ENCODE measurements around the gene IRF7. TPM values are rescaled to one million over a fixed set of nuclear protein-coding genes. Genes with fewer than 3 reads are reported as not detected.

The IRF7 gene
- total and polyA plus RNA-seq, 9 donors: 0.28 to 59.1 (median 17.1) TPM

DNA sequence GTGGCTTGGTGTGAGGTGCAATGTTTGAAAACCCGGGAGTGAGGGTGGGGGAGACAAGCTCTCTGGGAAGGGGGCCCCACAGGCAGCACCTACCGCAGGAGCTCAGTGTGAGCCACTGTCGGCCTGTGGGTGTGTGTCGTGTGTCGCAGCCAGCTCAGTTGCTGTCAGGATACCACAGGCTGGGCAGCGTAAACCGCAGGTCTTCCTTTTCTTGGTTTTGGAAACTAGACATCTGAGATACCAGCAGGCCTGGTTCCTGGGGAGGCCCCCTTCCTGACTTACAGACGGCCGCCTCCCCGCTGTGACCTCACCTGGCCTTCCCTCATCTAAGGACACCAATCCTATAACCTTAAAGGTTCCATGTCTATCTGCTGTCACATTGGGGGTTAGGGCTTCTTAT is 19.4 kb downstream of the IRF7 start:
- no peaks in the 10 kb centered on the region for H3K27me3 ChIP-seq
- H3K9me3 ChIP-seq: no peaks in the 10 kb centered on the region
- no peak for DNase-seq
- 84 to 91% (median 86%) methylated on average over 10 of the region's 10 CpGs for WGBS, 3 donors
- TF ChIP-seq POLR2A (IDR thresholded peaks at IDR 0.05) (no peak), EP300 (IDR thresholded peaks at IDR 0.05) (no peak)
- TF ChIP-seq, protein P1, sequence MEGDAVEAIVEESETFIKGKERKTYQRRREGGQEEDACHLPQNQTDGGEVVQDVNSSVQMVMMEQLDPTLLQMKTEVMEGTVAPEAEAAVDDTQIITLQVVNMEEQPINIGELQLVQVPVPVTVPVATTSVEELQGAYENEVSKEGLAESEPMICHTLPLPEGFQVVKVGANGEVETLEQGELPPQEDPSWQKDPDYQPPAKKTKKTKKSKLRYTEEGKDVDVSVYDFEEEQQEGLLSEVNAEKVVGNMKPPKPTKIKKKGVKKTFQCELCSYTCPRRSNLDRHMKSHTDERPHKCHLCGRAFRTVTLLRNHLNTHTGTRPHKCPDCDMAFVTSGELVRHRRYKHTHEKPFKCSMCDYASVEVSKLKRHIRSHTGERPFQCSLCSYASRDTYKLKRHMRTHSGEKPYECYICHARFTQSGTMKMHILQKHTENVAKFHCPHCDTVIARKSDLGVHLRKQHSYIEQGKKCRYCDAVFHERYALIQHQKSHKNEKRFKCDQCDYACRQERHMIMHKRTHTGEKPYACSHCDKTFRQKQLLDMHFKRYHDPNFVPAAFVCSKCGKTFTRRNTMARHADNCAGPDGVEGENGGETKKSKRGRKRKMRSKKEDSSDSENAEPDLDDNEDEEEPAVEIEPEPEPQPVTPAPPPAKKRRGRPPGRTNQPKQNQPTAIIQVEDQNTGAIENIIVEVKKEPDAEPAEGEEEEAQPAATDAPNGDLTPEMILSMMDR (IDR thresholded peaks at IDR 0.05): no peak
- H3K36me3 ChIP-seq: no peaks in the 10 kb centered on the region
- no peak overlapping the region for H3K27ac ChIP-seq
- H3K4me1 ChIP-seq (ENCODE audit: insufficient read depth): no peaks in the 10 kb centered on the region
- H3K4me3 ChIP-seq: no peak overlapping the region
- intact Hi-C loops (cut with DNase I): no loop called here

DNA sequence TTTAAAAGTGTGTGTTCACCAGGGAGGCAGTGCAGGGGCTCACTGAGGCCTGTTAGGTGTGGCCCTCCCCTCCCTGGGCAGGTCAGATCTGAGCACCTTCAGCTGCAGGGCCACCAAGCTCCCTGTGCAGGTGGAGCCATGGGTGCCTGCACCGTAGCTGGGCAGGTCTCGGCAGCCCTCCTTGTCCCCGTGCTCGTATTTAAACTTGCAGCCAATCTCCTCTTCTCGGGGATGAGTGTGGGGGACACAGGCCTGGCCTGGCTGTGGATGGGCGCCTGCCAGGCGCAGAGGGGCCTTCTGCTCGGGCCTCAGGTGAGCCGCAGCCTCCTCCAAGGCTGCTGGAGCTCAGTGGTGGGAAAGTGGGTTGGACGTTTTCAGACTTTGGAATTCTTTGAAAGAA is 20.4 kb downstream of the IRF7 start:
- no peak for DNase-seq
- H3K36me3 ChIP-seq: no peaks in the 10 kb centered on the region
- WGBS, 3 donors: 87 to 89% (median 88%) methylated on average over 10 of the region's 10 CpGs

DNA sequence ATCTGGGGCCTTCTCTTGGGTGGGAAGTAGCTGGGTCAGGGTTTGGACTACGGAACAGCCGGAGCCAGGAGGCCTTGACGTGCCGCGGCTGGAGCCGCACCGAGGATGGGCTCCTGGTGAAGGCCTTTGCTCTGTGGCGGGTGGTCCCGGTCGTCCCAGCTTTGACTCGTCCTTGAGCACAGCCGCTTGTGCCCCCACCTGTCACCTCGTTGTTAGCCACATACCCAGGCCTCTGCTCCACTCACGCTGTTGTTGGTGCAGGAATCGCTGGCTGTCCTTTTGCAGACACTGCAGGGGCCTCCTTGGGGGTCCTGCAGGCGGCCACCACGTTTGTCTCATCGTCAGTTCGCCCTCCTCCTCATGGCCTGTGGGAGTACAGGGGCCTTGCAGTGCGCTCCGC is 22.4 kb downstream of the IRF7 start:
- TF ChIP-seq EP300 (IDR thresholded peaks at IDR 0.05) (no peak), POLR2A (IDR thresholded peaks at IDR 0.05) (no peak)
- TF ChIP-seq, protein P1 (IDR thresholded peaks at IDR 0.05): no peak
- WGBS, 3 donors: 78 to 84% (median 81%) methylated on average over 21 of the region's 21 CpGs
- no peak for DNase-seq
- Histone ChIP-seq H3K27ac (no peak overlapping the region), H3K9me3 (no peaks in the 10 kb centered on the region), H3K4me3 (no peak overlapping the region), H3K36me3 (no peaks in the 10 kb centered on the region), H3K4me1 (ENCODE audit: insufficient read depth) (no peaks in the 10 kb centered on the region), H3K27me3 (no peaks in the 10 kb centered on the region)
- intact Hi-C loops (cut with DNase I): no loop called here

More for the DNA sequence above, 20.4 kb downstream of the IRF7 start:
- intact Hi-C loops (cut with DNase I): no loop called here
- H3K27ac ChIP-seq: no peak overlapping the region
- no peak for TF ChIP-seq EP300 (IDR thresholded peaks at IDR 0.05)
- TF ChIP-seq, protein P1 (IDR thresholded peaks at IDR 0.05): no peak
- TF ChIP-seq POLR2A (IDR thresholded peaks at IDR 0.05): no peak
- no peak overlapping the region for H3K4me3 ChIP-seq
- H3K4me1 ChIP-seq (ENCODE audit: insufficient read depth): no peaks in the 10 kb centered on the region
- no peaks in the 10 kb centered on the region for H3K27me3 ChIP-seq
- H3K9me3 ChIP-seq: no peaks in the 10 kb centered on the region

DNA sequence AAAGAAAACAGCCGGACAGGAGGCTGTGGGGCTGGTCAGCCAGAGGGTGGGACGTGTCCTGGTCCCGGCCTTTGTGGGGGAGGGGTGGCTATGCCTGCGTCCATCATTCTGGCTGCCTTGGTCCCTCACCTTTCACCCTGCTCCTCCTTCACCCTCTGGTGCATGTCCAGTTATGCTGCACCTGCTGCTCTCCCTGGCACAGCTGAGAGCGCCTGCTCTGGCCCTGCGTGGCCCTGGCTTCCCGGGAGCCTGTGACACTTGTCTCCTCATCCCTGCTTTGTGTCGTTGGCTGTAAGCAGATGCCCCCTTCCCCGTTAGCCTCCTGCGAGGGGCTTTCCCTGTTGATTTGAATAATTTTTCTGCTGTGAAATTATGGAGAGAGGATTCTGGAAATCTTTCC is 22.8 kb downstream of the IRF7 start:
- H3K27ac ChIP-seq: no peak overlapping the region
- no peaks in the 10 kb centered on the region for H3K9me3 ChIP-seq
- DNase-seq: no peak
- TF ChIP-seq POLR2A (IDR thresholded peaks at IDR 0.05): no peak
- TF ChIP-seq EP300 (IDR thresholded peaks at IDR 0.05): no peak
- TF ChIP-seq, protein P1 (IDR thresholded peaks at IDR 0.05): no peak
- intact Hi-C loops (cut with DNase I): no loop called here
- H3K27me3 ChIP-seq: no peaks in the 10 kb centered on the region
- H3K4me3 ChIP-seq: no peak overlapping the region
- no peaks in the 10 kb centered on the region for H3K36me3 ChIP-seq
- H3K4me1 ChIP-seq (ENCODE audit: insufficient read depth): no peaks in the 10 kb centered on the region
- WGBS, 3 donors: 81 to 90% (median 84%) methylated on average over 10 of the region's 10 CpGs

Data from ovary (tissue), 9 donors.